Measurements from ENCODE around the gene SLC25A6. TPM values are rescaled to one million over a fixed set of nuclear protein-coding genes. Genes with fewer than 3 reads are reported as not detected.
A peak's percentile ranks its signal among the peaks of the same experiment; 100 is the strongest.
"Not testable (repeated sequence)": the region's sequence is repeated elsewhere in the genome, so short reads cannot be mapped to it uniquely, and the experiment has no call there.

Gene SLC25A6
- 100 to 1,000 TPM; 251 to 254 TPM for total RNA-seq
- 100 to 1,000 TPM; 427 to 622 (median 526) TPM for polyA plus RNA-seq
- total RNA-seq, result 235 to 475 (median 298) reads per million in 6 experiments

- Mint-ChIP-seq H3K36me3 (peaks cover 0 to 60% (median 5%) of the 10 kb centered on the region in 3 donors), H3K4me1 (peaks cover 43 to 62% (median 57%) of the 10 kb centered on the region in 4 donors), H3K27me3 (no peaks in the 10 kb centered on the region), H3K27ac (peak within 1 kb of the TSS; percentile 66 to 98 (median 94)), H3K4me3 (peak within 1 kb of the TSS; percentile 87 to 96 (median 91)), H3K9me3 (no peaks in the 10 kb centered on the region)
- ATAC-seq (peak; percentile 94 to 96), DNase-seq (peak; percentile 98 to 100 (median 99))
- POLR2A ChIA-PET, result no interaction called here
Observed at GRCh38 chrX:1391707-1392375, at the start of gene SLC25A6. TSS of gene SLC25A6 (minus strand) at chrX:1392113. CDS start at chrX:1392009, 104 bp downstream.

GRCh38 chrX:1440506-1440905, 48.6 kb upstream of the SLC25A6 start:
- Mint-ChIP-seq H3K36me3 (peaks cover 18 to 72% (median 58%) of the 10 kb centered on the region in 3 donors), H3K4me1 (peaks cover 0 to 16% (median 7%) of the 10 kb centered on the region in 4 donors), H3K4me3 (no peak overlapping the region), H3K27ac (no peak overlapping the region), H3K9me3 (peaks cover 2 to 20% (median 11%) of the 10 kb centered on the region in 9 donors), H3K27me3 (no peaks in the 10 kb centered on the region)
- POLR2A ChIA-PET, result no interaction called here
- peak in 1 of 10 donors; percentile 11 for DNase-seq
- ATAC-seq, result no peak

GRCh38 chrX:1435241-1435895, 43.5 kb upstream of the SLC25A6 start:
- POLR2A ChIA-PET, result no interaction called here
- peaks cover 0 to 4% (median 0%) of the 10 kb centered on the region in 4 donors for H3K4me1 Mint-ChIP-seq
- no peak overlapping the region for H3K27ac Mint-ChIP-seq
- H3K9me3 Mint-ChIP-seq, result peaks cover 0 to 5% (median 0%) of the 10 kb centered on the region in 9 donors
- no peaks in the 10 kb centered on the region for H3K27me3 Mint-ChIP-seq
- DNase-seq, result peak in 1 of 10 donors; percentile 50
- ATAC-seq, result no peak
- no peak overlapping the region for H3K4me3 Mint-ChIP-seq
- H3K36me3 Mint-ChIP-seq, result peaks cover 7 to 71% (median 43%) of the 10 kb centered on the region in 3 donors

GRCh38 chrX:1434871-1435240, 42.9 kb upstream of the SLC25A6 start:
- Mint-ChIP-seq H3K36me3 (peaks cover 7 to 65% (median 42%) of the 10 kb centered on the region in 3 donors), H3K4me1 (peaks cover 0 to 4% (median 0%) of the 10 kb centered on the region in 4 donors), H3K27ac (no peak overlapping the region), H3K9me3 (peaks cover 0 to 5% (median 0%) of the 10 kb centered on the region in 9 donors), H3K4me3 (no peak overlapping the region), H3K27me3 (no peaks in the 10 kb centered on the region)
- ATAC-seq (no peak), DNase-seq (peak in 1 of 10 donors; percentile 52)
- POLR2A ChIA-PET, result no interaction called here

GRCh38 chrX:1433646-1434357, 41.9 kb upstream of the SLC25A6 start:
- peaks cover 7 to 58% (median 32%) of the 10 kb centered on the region in 3 donors for H3K36me3 Mint-ChIP-seq
- DNase-seq, result peak in 1 of 10 donors; percentile 54
- no peaks in the 10 kb centered on the region for H3K27me3 Mint-ChIP-seq
- POLR2A ChIA-PET, result no interaction called here
- H3K4me3 Mint-ChIP-seq, result no peak overlapping the region
- H3K4me1 Mint-ChIP-seq, result peaks cover 0 to 4% (median 0%) of the 10 kb centered on the region in 4 donors
- peak in 1 of 2 donors; percentile 18 for ATAC-seq
- H3K9me3 Mint-ChIP-seq, result peaks cover 0 to 5% (median 0%) of the 10 kb centered on the region in 9 donors
- peak overlapping the region in 1 of 10 donors; percentile 84 for H3K27ac Mint-ChIP-seq

- Mint-ChIP-seq H3K4me1 (peaks cover 0 to 2% (median 0%) of the 10 kb centered on the region in 4 donors), H3K27ac (no peak overlapping the region), H3K36me3 (peaks cover 0 to 36% (median 14%) of the 10 kb centered on the region in 3 donors), H3K27me3 (no peaks in the 10 kb centered on the region), H3K9me3 (no peaks in the 10 kb centered on the region), H3K4me3 (no peak overlapping the region)
- ATAC-seq (no peak), DNase-seq (no peak)
- POLR2A ChIA-PET, result no interaction called here
Observed at GRCh38 chrX:1430451-1430850, 38.5 kb upstream of the SLC25A6 start.

GRCh38 chrX:1427756-1428155, 35.8 kb upstream of the SLC25A6 start:
- Mint-ChIP-seq H3K4me1 (peaks cover 0 to 10% (median 0%) of the 10 kb centered on the region in 4 donors), H3K36me3 (peaks cover 5 to 40% (median 29%) of the 10 kb centered on the region in 3 donors), H3K9me3 (peaks cover 0 to 21% (median 5%) of the 10 kb centered on the region in 9 donors), H3K4me3 (no peak overlapping the region), H3K27me3 (no peaks in the 10 kb centered on the region), H3K27ac (peak overlapping the region in 2 of 10 donors; percentile 37 to 59)
- ATAC-seq (no peak), DNase-seq (peak in 1 of 10 donors; percentile 23)
- POLR2A ChIA-PET, result no interaction called here

- H3K4me1 Mint-ChIP-seq, result peaks cover 0 to 10% (median under 1%) of the 10 kb centered on the region in 4 donors
- DNase-seq, result peak in 1 of 10 donors; percentile 14
- peak overlapping the region in 2 of 10 donors; percentile 29 to 55 for H3K27ac Mint-ChIP-seq
- H3K9me3 Mint-ChIP-seq, result peaks cover 0 to 22% (median 8%) of the 10 kb centered on the region in 9 donors
- peak overlapping the region in 1 of 10 donors; percentile 48 for H3K4me3 Mint-ChIP-seq
- POLR2A ChIA-PET, H3K27me3 Mint-ChIP-seq, ATAC-seq: not testable (repeated sequence)
- H3K36me3 Mint-ChIP-seq, result peaks cover 9 to 47% (median 42%) of the 10 kb centered on the region in 3 donors
Observed at GRCh38 chrX:1426321-1426720, 34.4 kb upstream of the SLC25A6 start.

- POLR2A ChIA-PET, result no interaction called here
- DNase-seq, result peak in 1 of 10 donors; percentile 13
- Mint-ChIP-seq H3K36me3 (peaks cover 9 to 51% (median 49%) of the 10 kb centered on the region in 3 donors), H3K4me1 (peaks cover 0 to 12% (median under 1%) of the 10 kb centered on the region in 4 donors), H3K27ac (peak overlapping the region in 1 of 10 donors; percentile 81), H3K27me3 (no peaks in the 10 kb centered on the region), H3K4me3 (no peak overlapping the region), H3K9me3 (peaks cover 0 to 24% (median 8%) of the 10 kb centered on the region in 9 donors)
- ATAC-seq, result no peak
Observed at GRCh38 chrX:1425381-1425780, 33.5 kb upstream of the SLC25A6 start.

- Mint-ChIP-seq H3K27me3 (no peaks in the 10 kb centered on the region), H3K27ac (peak overlapping the region in 1 of 10 donors; percentile 81), H3K9me3 (peaks cover 0 to 35% (median 12%) of the 10 kb centered on the region in 9 donors), H3K4me1 (peaks cover 0 to 20% (median 3%) of the 10 kb centered on the region in 4 donors), H3K4me3 (no peak overlapping the region), H3K36me3 (peaks cover 17 to 56% (median 54%) of the 10 kb centered on the region in 3 donors)
- ATAC-seq (no peak), DNase-seq (no peak)
- POLR2A ChIA-PET, result no interaction called here
Observed at GRCh38 chrX:1424147-1424851, 32.4 kb upstream of the SLC25A6 start.

- peaks cover 0 to 20% (median 3%) of the 10 kb centered on the region in 4 donors for H3K4me1 Mint-ChIP-seq
- no peak overlapping the region for H3K4me3 Mint-ChIP-seq
- ATAC-seq, result no peak
- H3K36me3 Mint-ChIP-seq, result peaks cover 17 to 56% (median 56%) of the 10 kb centered on the region in 3 donors
- DNase-seq, result peak in 1 of 10 donors; percentile 53
- H3K27ac Mint-ChIP-seq, result peak overlapping the region in 2 of 10 donors; percentile 1 to 59
- H3K9me3 Mint-ChIP-seq, result peaks cover 0 to 35% (median 12%) of the 10 kb centered on the region in 9 donors
- no peaks in the 10 kb centered on the region for H3K27me3 Mint-ChIP-seq
- POLR2A ChIA-PET, result no interaction called here
Observed at GRCh38 chrX:1423215-1423614, 31.3 kb upstream of the SLC25A6 start.

- DNase-seq (peak in 1 of 10 donors; percentile 23), ATAC-seq (no peak)
- peaks cover 0 to 35% (median 12%) of the 10 kb centered on the region in 9 donors for H3K9me3 Mint-ChIP-seq
- H3K36me3 Mint-ChIP-seq, result peaks cover 17 to 55% (median 53%) of the 10 kb centered on the region in 3 donors
- no peak overlapping the region for H3K4me3 Mint-ChIP-seq
- H3K4me1 Mint-ChIP-seq, result peaks cover 0 to 20% (median 3%) of the 10 kb centered on the region in 4 donors
- peak overlapping the region in 1 of 10 donors; percentile 14 for H3K27ac Mint-ChIP-seq
- H3K27me3 Mint-ChIP-seq, result no peaks in the 10 kb centered on the region
- POLR2A ChIA-PET, result no interaction called here
Observed at GRCh38 chrX:1422135-1422465, 30.2 kb upstream of the SLC25A6 start.
